Colon (tissue), 2 donors: ENCODE data around the gene ADGRF1.

Experiments used
- FAIRE-seq: peaks from 2 replicates; lab custom pipeline; 2012; peaks lifted over from hg19 to GRCh38; lab: Jason Lieb, UNC
- donor health status: control.
- donor health status: control.

ADGRF1 gene

DNA sequence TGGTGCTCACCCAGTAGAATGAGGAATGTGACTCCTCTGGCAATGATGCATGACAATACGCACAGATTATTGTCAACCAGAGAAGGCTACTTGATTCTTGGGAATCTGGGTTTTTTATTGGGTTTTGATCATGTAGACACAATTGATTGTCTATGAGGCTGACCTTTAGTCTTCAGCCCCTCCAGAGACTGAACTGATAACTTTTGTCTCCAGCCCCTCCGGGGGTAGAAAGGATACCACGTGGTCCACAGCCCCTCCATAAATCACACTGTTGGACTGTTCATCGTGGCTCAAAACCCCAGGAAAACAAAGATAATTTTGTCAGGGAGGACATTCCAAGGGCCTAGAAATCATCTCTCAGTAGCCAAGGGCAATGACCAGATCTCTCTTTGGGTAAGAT, 62.9 kb downstream of the ADGRF1 start:
- no peak for FAIRE-seq

DNA sequence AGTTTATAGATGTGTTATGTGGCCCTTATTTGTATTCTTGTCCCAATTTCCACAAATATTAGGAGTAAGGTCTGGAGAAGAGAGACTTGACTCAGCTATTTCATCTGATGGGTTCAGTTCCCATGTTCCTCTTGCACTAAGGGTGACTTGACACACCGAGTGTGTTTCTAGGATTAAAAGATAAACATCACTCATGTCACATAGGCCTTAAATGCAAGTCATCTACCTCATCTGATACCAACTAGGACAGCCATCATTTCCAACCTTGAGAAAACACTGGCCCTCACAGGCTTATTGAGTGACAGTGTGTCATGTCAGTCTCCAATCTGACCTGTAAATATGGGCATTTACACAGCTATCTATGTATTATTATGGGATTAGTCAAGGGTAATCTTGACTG, 67.3 kb downstream of the ADGRF1 start:
- no peak for FAIRE-seq

- no peak for FAIRE-seq
These were observed 69.1 kb downstream of the ADGRF1 start for GRCh38 chr6:46973029-46973428.

DNA sequence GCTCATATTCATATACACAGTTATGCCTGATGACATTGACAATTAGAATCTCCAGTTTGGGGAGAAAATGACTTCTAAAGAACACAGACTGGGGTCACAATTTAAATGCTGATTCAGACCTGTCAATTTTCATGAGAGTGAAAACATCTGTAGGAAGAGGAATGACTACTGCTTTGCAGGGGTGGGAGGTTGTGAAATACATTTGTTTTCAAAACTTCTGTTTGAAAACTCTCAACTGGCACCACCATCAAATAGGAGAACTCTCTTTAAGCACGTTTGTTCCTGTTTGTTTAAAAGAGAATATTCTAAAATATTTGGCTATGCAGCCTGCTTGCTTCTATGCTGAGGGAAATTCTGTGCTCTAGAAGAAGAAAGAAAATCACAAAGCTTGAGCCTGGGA, 69.6 kb downstream of the ADGRF1 start:
- no peak for FAIRE-seq

- no peak for FAIRE-seq
These were observed 72.9 kb downstream of the ADGRF1 start for GRCh38 chr6:46969206-46969605.

DNA sequence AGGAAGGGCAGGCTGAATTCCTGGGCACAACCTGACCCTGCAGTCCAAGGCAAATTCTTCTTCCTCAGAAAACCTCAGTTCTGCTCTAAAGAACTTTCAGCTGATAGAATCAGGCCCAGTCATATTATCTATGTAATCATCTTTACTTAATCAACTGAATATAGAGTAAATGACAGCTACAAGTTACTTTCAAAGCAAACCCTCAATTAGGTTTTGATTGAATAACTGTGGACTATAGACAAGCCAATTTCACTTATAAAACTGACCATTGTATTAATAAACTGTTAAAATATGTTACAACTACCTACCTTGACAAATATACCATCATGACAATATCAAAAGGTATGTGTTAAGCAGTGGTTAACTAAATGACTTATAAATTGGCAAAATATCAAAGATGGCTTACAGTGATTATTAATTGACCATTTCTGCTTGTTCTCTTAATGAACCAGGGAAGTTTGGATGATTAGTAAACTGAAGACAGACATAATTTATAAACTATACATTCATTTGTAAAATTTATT, 74.2 kb downstream of the ADGRF1 start:
- FAIRE-seq, result no peak

DNA sequence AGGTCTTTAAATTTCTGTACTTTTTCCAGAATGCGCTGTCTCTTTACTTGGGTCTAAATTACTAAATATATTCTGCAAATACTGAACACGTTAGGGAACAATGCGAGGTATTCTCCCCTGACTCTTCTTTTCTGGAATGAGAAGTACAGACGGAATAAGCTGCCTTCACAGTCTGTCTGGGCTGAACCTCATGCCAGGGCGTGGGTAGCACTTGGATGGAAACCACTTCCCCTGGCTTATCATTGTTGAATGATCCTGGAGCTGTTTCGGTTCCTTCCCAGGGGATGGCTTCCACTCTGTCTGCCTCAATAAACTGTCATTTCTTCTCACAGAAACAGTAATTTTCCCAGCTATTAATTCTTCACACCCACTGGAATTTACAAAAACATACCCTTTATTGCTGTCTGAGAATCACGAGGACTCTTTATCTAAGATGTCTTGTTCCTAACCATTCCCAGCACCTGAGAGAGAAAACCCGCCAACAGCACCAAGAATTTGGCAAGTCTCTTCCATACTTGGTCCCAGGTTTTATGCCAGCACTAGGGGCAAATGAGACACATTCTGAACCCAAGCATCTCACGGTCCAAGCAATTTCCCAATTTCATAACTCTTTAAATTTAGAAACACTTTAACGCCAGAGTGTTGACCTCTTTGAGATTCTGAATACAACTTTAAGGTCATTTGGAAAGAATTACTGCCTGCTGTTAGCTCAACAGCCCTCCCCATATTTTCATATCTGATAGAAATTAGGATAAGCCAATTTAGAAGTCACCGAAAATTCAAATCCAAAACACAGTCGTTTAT, 77.2 kb downstream of the ADGRF1 start:
- no peak for FAIRE-seq

DNA sequence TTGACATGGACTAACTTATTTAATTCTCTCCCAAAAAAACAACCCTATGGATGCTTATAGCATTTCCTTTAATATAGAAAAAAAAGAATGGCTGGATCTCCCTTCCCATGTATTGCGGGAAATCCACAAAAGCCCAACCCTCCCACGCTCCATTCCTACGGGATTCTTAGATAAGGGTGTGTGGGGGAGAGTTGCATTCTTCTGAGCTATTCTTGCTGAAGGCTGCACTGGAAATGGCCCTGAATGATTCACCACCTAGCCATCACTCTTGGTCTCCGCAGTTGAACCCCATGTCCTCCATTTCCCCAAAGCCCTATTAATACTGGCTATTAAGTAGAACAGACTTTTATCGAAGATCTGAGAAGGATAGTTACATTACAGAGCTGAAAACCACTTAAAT, 78.5 kb downstream of the ADGRF1 start:
- no peak for FAIRE-seq

DNA sequence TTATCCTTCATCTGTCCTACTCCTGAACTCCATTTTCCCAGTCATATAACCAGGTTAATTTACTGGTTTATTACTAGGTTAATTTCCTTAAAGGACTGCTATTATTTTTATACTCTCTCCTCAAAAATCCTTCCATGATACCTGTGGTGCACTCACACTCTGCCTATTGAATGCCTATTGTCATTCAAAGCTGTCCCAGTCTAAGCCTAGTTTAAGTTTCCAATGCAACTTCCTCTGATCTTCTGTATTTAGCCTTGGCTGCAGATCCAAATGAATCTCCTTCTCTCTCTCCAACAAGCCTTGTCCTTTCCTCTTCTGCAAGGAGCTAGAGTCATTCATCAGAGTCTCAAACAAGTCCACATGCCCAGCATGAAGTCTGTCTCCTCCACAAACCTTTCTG, 79.1 kb downstream of the ADGRF1 start:
- no peak for FAIRE-seq

DNA sequence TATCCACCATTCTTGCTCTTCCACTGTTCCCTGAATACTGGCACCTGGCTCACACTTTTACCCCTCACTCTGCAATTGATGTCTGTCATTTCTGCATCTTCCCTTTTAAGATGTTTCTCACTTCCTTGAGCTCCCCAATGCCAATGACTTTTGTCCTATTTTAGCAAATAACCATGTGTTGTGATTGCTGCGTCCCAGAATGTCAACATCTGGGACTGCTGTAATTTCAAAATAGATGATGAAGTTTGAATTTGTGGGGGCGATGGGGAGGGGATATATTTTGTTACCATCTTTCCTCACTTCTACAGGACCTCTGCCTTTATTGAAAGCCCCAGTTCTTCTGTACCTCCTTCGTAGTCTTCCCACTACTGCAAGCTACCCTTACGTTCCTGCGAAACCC, 80.4 kb downstream of the ADGRF1 start:
- no peak for FAIRE-seq

- no peak for FAIRE-seq
These were observed 80.9 kb downstream of the ADGRF1 start for GRCh38 chr6:46961232-46961631.

GRCh38 chr6:46959419-46959818, 82.7 kb downstream of the ADGRF1 start:
- FAIRE-seq, result no peak

GRCh38 chr6:46956409-46956808, 85.7 kb downstream of the ADGRF1 start:
- FAIRE-seq, result no peak

DNA sequence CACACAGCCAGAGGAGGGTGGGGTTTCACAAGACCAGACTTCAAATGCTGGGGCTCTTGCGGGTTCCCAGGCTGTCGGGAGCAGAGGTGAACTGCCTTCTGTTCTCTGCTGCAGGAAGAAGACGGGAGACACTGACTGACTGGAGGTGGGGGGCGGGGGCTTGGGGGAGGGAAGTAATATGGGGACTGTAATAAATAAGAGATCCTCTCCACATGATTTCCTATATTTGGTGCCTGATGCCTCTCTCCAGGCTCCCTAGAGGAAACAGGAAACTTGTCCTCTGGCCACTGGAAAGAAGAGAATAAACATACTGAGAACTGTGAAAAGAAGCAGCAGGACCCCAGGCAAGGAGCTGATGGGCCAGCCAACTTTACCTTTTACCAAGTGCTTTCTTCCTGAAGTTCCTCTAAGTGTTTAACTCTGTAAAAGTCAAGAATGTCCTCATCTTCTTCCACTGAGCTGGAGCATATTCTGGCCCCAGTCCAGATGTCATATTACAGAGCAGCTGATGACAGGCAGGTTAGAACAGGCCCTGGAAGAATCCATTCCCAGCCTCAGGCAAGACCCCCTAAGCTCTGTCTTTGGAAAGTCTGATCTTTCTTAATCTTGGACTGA, 87.2 kb downstream of the ADGRF1 start:
- FAIRE-seq, result no peak

DNA sequence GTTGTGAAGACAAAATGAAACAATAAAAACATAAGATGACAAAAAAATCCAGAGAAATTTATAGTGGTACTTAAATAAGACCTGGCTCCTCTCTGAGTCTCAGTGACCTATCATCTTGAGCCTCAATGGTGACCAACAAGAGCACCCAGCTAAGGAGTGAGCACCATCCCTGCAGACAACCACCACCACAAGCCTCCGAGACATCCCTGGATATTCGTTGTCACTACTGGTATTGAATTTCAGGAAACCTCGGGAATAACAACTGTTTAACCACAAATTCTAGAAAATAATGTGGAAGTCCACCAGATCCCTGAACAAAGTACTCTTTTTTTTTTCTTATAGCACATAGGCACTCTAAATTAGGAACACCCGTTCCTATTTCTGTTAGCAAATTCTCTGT, 88.2 kb downstream of the ADGRF1 start:
- FAIRE-seq, result no peak

- FAIRE-seq, result no peak
These were observed 92.4 kb downstream of the ADGRF1 start for GRCh38 chr6:46949632-46950280.

DNA sequence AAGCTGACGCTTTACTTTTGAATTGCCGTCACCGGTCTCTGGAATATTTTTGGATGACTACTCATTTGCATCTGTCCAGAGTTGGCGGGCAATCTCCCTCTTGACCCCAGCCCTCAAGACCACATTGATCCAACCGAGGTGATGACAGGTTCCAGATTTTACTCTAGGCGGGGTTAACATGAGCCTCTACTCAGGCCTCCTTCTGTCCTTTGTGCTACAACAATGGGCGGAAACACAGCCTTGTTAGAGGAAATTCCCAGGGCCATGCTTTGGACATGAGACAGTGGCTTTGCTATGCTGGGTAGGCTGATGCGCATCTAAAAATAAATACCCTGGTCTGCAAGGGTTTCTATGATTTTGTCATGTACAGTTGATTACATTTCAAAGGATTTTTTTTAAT, 93.4 kb downstream of the ADGRF1 start:
- FAIRE-seq, result no peak
